HEK293 (cell line): ENCODE measurements around the gene RPN2.

ENCODE experiments used
- CTCF ChIA-PET: fragments of 350-600 bp; formaldehyde crosslinking; extraction: SDS; loops from one replicate; lab custom pipeline; 2021; ENCODE audit warnings: antibody characterized with exemption; lab: Yijun Ruan, JAX
- POLR2A ChIA-PET: fragments of 300-600 bp; formaldehyde crosslinking; extraction: SDS; loops from one replicate; lab custom pipeline; 2020; ENCODE audit warnings: antibody characterized with exemption, inconsistent platforms; lab: Yijun Ruan, JAX
- H3K27ac ChIP-seq: fragments of 200-500 bp; sonication (Bioruptor generic); 2 replicates; pipeline ENCODE4 v1.5.1; 2014; ENCODE audit warnings: low read depth, low read length, control low read depth, inconsistent platforms; ENCODE audit errors: extremely low read depth
- H3K36me3 ChIP-seq, 2 experiments: fragments of 200-500 bp in 1 of 2; sonication (Bioruptor generic) in 1 of 2; 1 replicate in 1 of 2; 2 replicates in 1 of 2; pipeline ENCODE4 v1.5.1; 2014 to 2017; ENCODE audit warnings: inconsistent platforms in 2 of 2, low read length in 2 of 2; ENCODE audit not compliant: control insufficient read depth in 2 of 2, insufficient read depth in 1 of 2
- H3K4me1 ChIP-seq: fragments of 200-500 bp; sonication (Bioruptor generic); 2 replicates; pipeline ENCODE4 v1.5.1; 2014; ENCODE audit warnings: mild to moderate bottlenecking, low read length, inconsistent platforms; ENCODE audit not compliant: control insufficient read depth, insufficient read depth
- H3K4me3 ChIP-seq: 2 replicates; pipeline ENCODE4 v1.5.1; 2011; ENCODE audit warnings: low read depth, mild to moderate bottlenecking, control low read depth, low read length, moderate library complexity
- H3K9me3 ChIP-seq: fragments of 200-500 bp; sonication (Bioruptor generic); 2 replicates; pipeline ENCODE4 v1.5.1; 2014; ENCODE audit warnings: low read depth, low read length, inconsistent platforms; ENCODE audit not compliant: control insufficient read depth, insufficient read depth
- GLI4 ChIP-seq: fragments of 450-650 bp; formaldehyde crosslinking; IDR thresholded peaks from 2 replicates; pipeline ENCODE4 v1.5.1; 2016; ENCODE audit warnings: missing biosample characterization, missing genetic modification characterization
- GLIS2 ChIP-seq: fragments of 450-650 bp; formaldehyde crosslinking; IDR thresholded peaks from 2 replicates; pipeline ENCODE4 v1.5.1; 2016; ENCODE audit warnings: missing biosample characterization, missing genetic modification characterization
- HOXC10 ChIP-seq: sonication (generic); formaldehyde crosslinking; IDR thresholded peaks from 2 replicates; pipeline ENCODE4 v1.8.1; 2023; ENCODE audit warnings: mild to moderate bottlenecking, missing genetic modification reagents
- KLF10 ChIP-seq: fragments of 450-650 bp; IDR thresholded peaks from 2 replicates; pipeline ENCODE4 v1.5.1; 2018; ENCODE audit warnings: missing biosample characterization, mild to moderate bottlenecking, missing genetic modification characterization
- PRDM4 ChIP-seq: fragments of 450-650 bp; formaldehyde crosslinking; IDR thresholded peaks from 2 replicates; pipeline ENCODE4 v1.5.1; 2017; ENCODE audit warnings: missing biosample characterization, missing genetic modification characterization
- PRDM6 ChIP-seq: fragments of 450-650 bp; formaldehyde crosslinking; IDR thresholded peaks from 2 replicates; pipeline ENCODE4 v1.5.1; 2017; ENCODE audit warnings: missing biosample characterization, missing genetic modification characterization
- RBAK ChIP-seq: fragments of 450-650 bp; formaldehyde crosslinking; IDR thresholded peaks from 2 replicates; pipeline ENCODE4 v1.5.1; 2016; ENCODE audit warnings: missing biosample characterization, missing genetic modification characterization
- SP2 ChIP-seq: fragments of 450-650 bp; formaldehyde crosslinking; IDR thresholded peaks from 2 replicates; pipeline ENCODE4 v1.5.1; 2016; ENCODE audit warnings: missing biosample characterization, missing genetic modification characterization
- SP7 ChIP-seq: fragments of 450-650 bp; formaldehyde crosslinking; IDR thresholded peaks from 2 replicates; pipeline ENCODE4 v1.5.1; 2016; ENCODE audit warnings: missing biosample characterization, missing genetic modification characterization
- TCF7L2 ChIP-seq: IDR thresholded peaks from 2 replicates; pipeline ENCODE4 v1.6.1; 2011; ENCODE audit warnings: low read depth, mild to moderate bottlenecking, inconsistent platforms, low read length, moderate library complexity, borderline replicate concordance
- YY1 ChIP-seq: fragments of 450-650 bp; formaldehyde crosslinking; IDR thresholded peaks from 2 replicates; pipeline ENCODE4 v1.5.1; 2018; ENCODE audit warnings: missing biosample characterization, missing genetic modification characterization
- ZBTB48 ChIP-seq: fragments of 450-650 bp; formaldehyde crosslinking; IDR thresholded peaks from 2 replicates; pipeline ENCODE4 v1.5.1; 2016; ENCODE audit warnings: missing biosample characterization, missing genetic modification characterization
- ZNF112 ChIP-seq: fragments of 450-650 bp; formaldehyde crosslinking; IDR thresholded peaks from 2 replicates; pipeline ENCODE4 v1.5.0; 2017; ENCODE audit warnings: missing biosample characterization, missing genetic modification characterization
- ZNF140 ChIP-seq: fragments of 450-650 bp; formaldehyde crosslinking; IDR thresholded peaks from 2 replicates; pipeline ENCODE4 v1.5.1; 2016; ENCODE audit warnings: missing biosample characterization, missing genetic modification characterization
- ZNF292 ChIP-seq: fragments of 450-650 bp; formaldehyde crosslinking; IDR thresholded peaks from 2 replicates; pipeline ENCODE4 v1.5.1; 2016; ENCODE audit warnings: low read depth, missing biosample characterization, missing genetic modification characterization, borderline replicate concordance
- ZNF341 ChIP-seq: fragments of 450-650 bp; formaldehyde crosslinking; IDR thresholded peaks from 2 replicates; pipeline ENCODE4; 2016; ENCODE audit warnings: low read depth, missing biosample characterization, missing genetic modification characterization
- ZNF514 ChIP-seq: fragments of 450-650 bp; formaldehyde crosslinking; IDR thresholded peaks from 2 replicates; pipeline ENCODE4 v1.5.1; 2016; ENCODE audit warnings: missing biosample characterization, missing genetic modification characterization
- ZNF596 ChIP-seq: fragments of 450-650 bp; IDR thresholded peaks from 2 replicates; pipeline ENCODE4 v1.5.0; 2018; ENCODE audit warnings: missing biosample characterization, mild to moderate bottlenecking, missing genetic modification characterization, moderate library complexity
- ZNF626 ChIP-seq: fragments of 450-650 bp; sonication (Bioruptor Pico); formaldehyde crosslinking; IDR thresholded peaks from 2 replicates; pipeline ENCODE4 v1.5.1; 2018; ENCODE audit warnings: missing biosample characterization, missing genetic modification characterization, inconsistent platforms
- ZNF660 ChIP-seq: fragments of 450-650 bp; IDR thresholded peaks from 2 replicates; pipeline ENCODE4 v1.5.1; 2018; ENCODE audit warnings: missing biosample characterization, mild to moderate bottlenecking, missing genetic modification characterization
- ZNF747 ChIP-seq: fragments of 450-650 bp; formaldehyde crosslinking; IDR thresholded peaks from 2 replicates; pipeline ENCODE4 v1.5.1; 2016; ENCODE audit warnings: missing biosample characterization, missing genetic modification characterization
- ZNF776 ChIP-seq: fragments of 450-650 bp; formaldehyde crosslinking; IDR thresholded peaks from 2 replicates; pipeline ENCODE4 v1.5.0; 2017; ENCODE audit warnings: missing biosample characterization, missing genetic modification characterization, borderline replicate concordance
- ZNF785 ChIP-seq: fragments of 450-650 bp; formaldehyde crosslinking; IDR thresholded peaks from 2 replicates; pipeline ENCODE4 v1.5.1; 2016; ENCODE audit warnings: missing biosample characterization, missing genetic modification characterization
- ZNF791 ChIP-seq: fragments of 450-650 bp; formaldehyde crosslinking; IDR thresholded peaks from 2 replicates; pipeline ENCODE4 v1.5.1; 2016; ENCODE audit warnings: missing biosample characterization, missing genetic modification characterization
- TF ChIP-seq, protein P1 (sequence below): fragments of 450-650 bp; formaldehyde crosslinking; IDR thresholded peaks from 2 replicates; pipeline ENCODE4 v1.5.1; 2016; ENCODE audit warnings: missing biosample characterization, missing genetic modification characterization
- TF ChIP-seq, protein P2 (sequence below): fragments of 450-650 bp; formaldehyde crosslinking; IDR thresholded peaks from 2 replicates; pipeline ENCODE4 v1.5.1; 2016; ENCODE audit warnings: missing biosample characterization, missing genetic modification characterization
- TF ChIP-seq, protein P3 (sequence below): fragments of 450-650 bp; IDR thresholded peaks from 2 replicates; pipeline ENCODE4 v1.5.1; 2018; ENCODE audit warnings: missing biosample characterization, missing genetic modification characterization

The RPN2 gene

GRCh38 chr20:37142708-37143107 lies 36.4 kb upstream of the RPN2 start:
- no peak overlapping the region for H3K27ac ChIP-seq
- no peak overlapping the region for H3K4me3 ChIP-seq
- ChIA-PET CTCF (no interaction called here), POLR2A (interaction anchor here (0.6 kb wide), 1 partner anchor 100 kb away, joined by 7 read pairs; no protein-coding TSS in a partner anchor)
- no peaks in the 10 kb centered on the region for H3K36me3 ChIP-seq
- H3K9me3 ChIP-seq: no peaks in the 10 kb centered on the region
- TF ChIP-seq ZNF785 (no peak), ZNF140 (tag by site-specific recombination) (no peak), SP2 (tag by site-specific recombination) (no peak), PRDM6 (no peak), SP7 (tag by site-specific recombination) (no peak), RBAK (no peak), GLI4 (no peak), ZNF660 (tag by site-specific recombination) (no peak)
- TF ChIP-seq, protein P1, sequence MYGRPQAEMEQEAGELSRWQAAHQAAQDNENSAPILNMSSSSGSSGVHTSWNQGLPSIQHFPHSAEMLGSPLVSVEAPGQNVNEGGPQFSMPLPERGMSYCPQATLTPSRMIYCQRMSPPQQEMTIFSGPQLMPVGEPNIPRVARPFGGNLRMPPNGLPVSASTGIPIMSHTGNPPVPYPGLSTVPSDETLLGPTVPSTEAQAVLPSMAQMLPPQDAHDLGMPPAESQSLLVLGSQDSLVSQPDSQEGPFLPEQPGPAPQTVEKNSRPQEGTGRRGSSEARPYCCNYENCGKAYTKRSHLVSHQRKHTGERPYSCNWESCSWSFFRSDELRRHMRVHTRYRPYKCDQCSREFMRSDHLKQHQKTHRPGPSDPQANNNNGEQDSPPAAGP (tag by site-specific recombination): no peak
- TF ChIP-seq, protein P2, sequence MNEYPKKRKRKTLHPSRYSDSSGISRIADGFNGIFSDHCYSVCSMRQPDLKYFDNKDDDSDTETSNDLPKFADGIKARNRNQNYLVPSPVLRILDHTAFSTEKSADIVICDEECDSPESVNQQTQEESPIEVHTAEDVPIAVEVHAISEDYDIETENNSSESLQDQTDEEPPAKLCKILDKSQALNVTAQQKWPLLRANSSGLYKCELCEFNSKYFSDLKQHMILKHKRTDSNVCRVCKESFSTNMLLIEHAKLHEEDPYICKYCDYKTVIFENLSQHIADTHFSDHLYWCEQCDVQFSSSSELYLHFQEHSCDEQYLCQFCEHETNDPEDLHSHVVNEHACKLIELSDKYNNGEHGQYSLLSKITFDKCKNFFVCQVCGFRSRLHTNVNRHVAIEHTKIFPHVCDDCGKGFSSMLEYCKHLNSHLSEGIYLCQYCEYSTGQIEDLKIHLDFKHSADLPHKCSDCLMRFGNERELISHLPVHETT (tag by site-specific recombination): no peak
- H3K4me1 ChIP-seq: no peaks in the 10 kb centered on the region

GRCh38 chr20:37144856-37145404 lies 34.2 kb upstream of the RPN2 start:
- no peak overlapping the region for H3K4me3 ChIP-seq
- H3K4me1 ChIP-seq: no peaks in the 10 kb centered on the region
- no peak overlapping the region for H3K27ac ChIP-seq
- TF ChIP-seq ZNF791 (no peak), ZNF112 (tag by site-specific recombination) (no peak), GLIS2 (tag by site-specific recombination) (no peak), ZNF776 (tag by site-specific recombination) (no peak), ZBTB48 (tag by site-specific recombination) (no peak), TCF7L2 (no peak), ZNF596 (tag by site-specific recombination) (no peak), PRDM4 (tag by site-specific recombination) (no peak), YY1 (no peak), ZNF292 (tag by site-specific recombination) (no peak), ZNF341 (tag by site-specific recombination) (no peak), SP2 (tag by site-specific recombination) (no peak), RBAK (no peak), KLF10 (tag by site-specific recombination) (no peak), ZNF747 (tag by site-specific recombination) (no peak), ZNF514 (tag by site-specific recombination) (no peak), SP7 (tag by site-specific recombination) (no peak), HOXC10 (no peak), ZNF626 (tag by site-specific recombination) (no peak)
- TF ChIP-seq, protein P3, sequence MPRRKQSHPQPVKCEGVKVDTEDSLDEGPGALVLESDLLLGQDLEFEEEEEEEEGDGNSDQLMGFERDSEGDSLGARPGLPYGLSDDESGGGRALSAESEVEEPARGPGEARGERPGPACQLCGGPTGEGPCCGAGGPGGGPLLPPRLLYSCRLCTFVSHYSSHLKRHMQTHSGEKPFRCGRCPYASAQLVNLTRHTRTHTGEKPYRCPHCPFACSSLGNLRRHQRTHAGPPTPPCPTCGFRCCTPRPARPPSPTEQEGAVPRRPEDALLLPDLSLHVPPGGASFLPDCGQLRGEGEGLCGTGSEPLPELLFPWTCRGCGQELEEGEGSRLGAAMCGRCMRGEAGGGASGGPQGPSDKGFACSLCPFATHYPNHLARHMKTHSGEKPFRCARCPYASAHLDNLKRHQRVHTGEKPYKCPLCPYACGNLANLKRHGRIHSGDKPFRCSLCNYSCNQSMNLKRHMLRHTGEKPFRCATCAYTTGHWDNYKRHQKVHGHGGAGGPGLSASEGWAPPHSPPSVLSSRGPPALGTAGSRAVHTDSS (tag by site-specific recombination): no peak
- ChIA-PET CTCF (no interaction called here), POLR2A (interaction anchor here (1.0 kb wide), 1 partner anchor 34 kb away, joined by 3 read pairs; the partner anchor contains the start of gene RPN2)
- H3K9me3 ChIP-seq: no peaks in the 10 kb centered on the region
- no peaks in the 10 kb centered on the region for H3K36me3 ChIP-seq
